ENCODE results near the gene MATR3.

GRCh38 chr5:139271201-139272027, 22.1 kb upstream of the MATR3 start:
- TF ChIP-seq CTCF (IDR thresholded peaks at IDR 0.05) (no peak), POLR2A (IDR thresholded peaks at IDR 0.05) (no peak), POLR2AphosphoS5 (IDR thresholded peaks at IDR 0.05) (no peak), EP300 (IDR thresholded peaks at IDR 0.05) (no peak)
